ENCODE results near the gene CFAP100.

Gene CFAP100

DNA sequence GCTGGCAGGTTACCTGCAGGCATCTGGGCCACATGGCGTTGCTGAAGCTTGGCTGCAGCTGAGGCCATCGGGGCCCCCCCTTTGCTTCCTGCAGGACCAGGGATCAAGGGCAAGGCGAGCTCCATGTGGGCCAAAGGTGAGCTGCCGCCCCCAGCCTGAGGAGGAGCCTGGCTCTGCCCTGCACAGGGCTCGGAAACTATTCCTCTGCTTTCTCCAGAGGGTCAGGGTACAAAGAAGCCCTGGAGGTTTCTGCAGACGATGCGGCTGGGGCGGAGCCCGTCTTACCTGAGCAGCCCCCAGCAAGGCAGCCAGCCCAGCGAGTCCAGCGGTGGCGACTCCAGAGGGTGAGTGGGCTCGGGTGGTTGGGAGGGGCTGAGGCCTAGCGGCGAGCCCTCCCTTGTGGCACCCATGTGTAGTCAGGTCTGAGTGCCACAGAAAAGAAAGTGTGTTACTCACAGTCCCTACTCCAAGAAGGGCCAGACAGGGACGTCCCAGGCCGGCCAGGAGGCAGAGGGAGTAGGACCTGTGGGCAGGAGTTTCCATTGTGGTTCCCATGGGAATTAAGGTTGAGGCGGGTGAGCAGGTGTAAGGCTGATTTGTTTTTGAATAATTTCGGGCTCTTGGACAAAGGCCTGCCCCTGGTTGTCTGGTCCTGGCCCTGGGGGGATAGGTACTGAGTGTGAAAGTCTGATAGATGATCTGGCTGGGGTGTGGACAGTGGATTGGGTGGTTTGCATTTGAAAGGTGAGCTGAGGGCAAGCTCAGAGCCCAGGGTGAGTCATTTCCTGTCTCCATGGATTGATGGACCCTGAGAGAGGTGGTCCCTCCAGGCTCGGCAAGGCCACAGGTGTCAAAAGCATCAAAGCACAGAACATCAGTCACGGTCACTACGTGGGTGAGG lies 25.4 kb downstream of the CFAP100 start:
- DNase-seq (ENCODE audit: low read depth in 2 of 3, low spot score in 1 of 3): no peak

DNA sequence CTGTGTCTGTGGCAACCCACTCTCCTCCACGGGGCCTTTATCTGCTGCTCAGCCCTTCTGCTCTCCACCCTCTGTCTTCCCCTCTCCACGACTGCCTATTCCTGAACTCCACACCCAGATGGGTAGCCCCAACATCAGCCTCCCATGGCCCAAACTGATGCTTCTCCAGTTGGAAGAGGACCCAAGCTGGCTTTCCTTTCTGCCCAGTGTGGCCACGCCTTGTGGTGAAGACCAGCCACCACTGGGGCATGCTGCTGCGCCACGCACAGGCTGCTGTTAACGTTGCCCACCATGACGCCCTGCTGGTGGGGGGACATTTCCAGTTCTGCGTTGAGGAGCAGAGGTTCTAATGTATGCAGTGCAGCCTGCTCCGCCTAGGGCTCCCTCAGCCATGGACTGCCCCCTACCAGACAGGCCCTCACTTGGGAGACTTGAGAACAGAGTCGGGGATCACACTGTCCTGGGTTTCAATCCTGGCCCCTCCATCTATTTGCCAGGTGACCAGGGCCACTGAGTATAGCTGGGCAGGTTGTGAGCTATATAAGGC lies 26.9 kb downstream of the CFAP100 start:
- no peak for DNase-seq (ENCODE audit: low read depth in 2 of 3, low spot score in 1 of 3)

DNA sequence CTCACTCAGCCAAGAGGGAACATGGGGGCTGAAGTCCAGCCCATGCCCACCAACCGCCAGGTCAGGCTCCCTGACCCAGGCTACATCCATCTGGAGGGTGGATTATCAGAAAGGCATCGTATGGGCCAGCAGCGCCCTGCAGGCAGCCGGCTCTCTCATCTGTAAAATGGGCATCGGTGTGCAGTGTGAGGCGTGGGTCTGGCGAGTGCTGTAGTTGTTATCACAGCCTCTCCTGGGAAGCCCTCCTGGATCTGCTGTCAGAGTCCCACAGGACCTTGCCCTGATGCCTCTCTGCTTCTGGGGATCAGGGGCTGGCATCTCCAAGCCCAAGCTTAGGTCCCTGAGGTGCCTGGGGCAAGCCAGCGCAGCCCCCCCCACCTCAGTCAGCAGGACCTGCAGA lies 27.4 kb downstream of the CFAP100 start:
- DNase-seq (ENCODE audit: low read depth in 2 of 3, low spot score in 1 of 3): no peak

- no peak for DNase-seq (ENCODE audit: low read depth in 2 of 3, low spot score in 1 of 3)
These were observed 27.9 kb downstream of the CFAP100 start for GRCh38 chr3:126422571-126423091.

GRCh38 chr3:126423191-126424038 lies 28.7 kb downstream of the CFAP100 start:
- DNase-seq (ENCODE audit: low read depth in 2 of 3, low spot score in 1 of 3): no peak

DNA sequence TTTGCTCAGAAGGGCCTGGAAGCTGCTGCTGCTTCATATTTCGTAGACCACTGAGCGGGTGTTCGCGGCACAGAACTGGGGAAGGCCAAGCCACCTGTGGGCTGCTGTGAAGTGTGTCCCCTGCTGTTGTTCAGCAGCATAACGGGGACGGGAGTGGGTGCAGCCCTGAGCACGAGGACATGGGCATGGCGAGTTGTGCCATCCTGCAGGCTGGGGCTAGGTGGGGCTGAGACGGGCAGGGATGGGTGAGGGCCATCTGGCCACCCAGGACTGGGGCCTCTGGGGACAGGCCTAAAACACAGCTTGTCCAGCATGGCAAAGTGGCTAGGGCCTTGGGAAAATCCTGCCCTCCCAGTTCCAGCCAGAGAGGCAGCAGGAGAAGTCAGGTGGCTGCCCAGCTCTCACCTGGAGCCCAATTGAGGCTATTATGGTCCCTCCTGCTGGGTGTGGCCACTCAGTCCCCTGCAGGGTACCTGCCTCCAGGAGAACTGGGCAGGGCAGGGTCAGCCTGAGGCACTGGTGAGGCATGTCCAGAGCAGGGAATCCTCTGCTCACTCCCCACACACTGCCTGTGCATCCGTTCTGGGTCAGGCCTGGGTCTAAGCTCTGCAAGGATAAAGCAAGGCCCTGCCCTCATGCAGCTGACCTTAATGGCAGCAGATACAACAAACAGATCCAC lies 29.5 kb downstream of the CFAP100 start:
- DNase-seq (ENCODE audit: low read depth in 2 of 3, low spot score in 1 of 3): no peak

DNA sequence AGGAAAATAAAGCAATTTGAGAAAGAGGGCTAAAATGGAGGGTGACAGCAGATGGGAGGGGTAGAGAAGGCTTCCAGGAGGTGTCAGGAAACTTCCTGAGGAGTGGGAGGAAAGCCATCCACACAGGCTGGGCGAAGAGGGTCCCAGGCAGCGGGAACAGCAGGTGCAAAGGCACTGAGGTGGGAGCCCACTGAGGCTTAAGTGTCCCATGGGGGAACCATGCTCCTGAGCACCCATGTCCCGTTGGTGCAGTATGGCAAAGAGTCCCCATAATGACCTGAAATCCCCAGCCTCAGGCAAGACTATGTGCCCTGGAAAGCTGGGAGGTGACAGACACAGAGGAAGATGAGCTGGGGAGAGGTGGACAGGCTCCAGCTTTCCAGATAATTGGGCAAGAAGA lies 30.0 kb downstream of the CFAP100 start:
- DNase-seq (ENCODE audit: low read depth in 2 of 3, low spot score in 1 of 3): no peak

DNA sequence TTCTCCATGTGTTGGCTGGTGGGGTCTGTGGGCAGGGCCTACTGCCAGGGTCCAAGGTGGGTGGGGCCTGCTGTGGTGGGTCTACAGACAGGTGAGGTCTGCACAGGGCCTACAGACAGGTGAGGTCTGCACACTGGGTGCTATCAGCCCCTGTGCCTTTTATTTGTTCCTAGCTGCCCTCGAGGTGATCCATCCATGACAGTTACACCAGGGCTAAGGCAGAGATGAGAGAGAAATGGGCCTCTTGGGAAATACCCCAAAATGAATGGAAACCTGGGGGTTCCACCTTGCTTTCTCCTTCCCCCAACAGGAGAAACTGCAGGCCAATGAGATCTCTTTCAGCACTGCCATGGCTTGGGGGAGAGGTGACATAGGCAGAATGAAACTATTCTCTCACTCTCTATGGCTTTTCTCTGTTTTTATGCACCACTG lies 36.4 kb downstream of the CFAP100 start:
- no peak for DNase-seq (ENCODE audit: low read depth in 2 of 3, low spot score in 1 of 3)

DNA sequence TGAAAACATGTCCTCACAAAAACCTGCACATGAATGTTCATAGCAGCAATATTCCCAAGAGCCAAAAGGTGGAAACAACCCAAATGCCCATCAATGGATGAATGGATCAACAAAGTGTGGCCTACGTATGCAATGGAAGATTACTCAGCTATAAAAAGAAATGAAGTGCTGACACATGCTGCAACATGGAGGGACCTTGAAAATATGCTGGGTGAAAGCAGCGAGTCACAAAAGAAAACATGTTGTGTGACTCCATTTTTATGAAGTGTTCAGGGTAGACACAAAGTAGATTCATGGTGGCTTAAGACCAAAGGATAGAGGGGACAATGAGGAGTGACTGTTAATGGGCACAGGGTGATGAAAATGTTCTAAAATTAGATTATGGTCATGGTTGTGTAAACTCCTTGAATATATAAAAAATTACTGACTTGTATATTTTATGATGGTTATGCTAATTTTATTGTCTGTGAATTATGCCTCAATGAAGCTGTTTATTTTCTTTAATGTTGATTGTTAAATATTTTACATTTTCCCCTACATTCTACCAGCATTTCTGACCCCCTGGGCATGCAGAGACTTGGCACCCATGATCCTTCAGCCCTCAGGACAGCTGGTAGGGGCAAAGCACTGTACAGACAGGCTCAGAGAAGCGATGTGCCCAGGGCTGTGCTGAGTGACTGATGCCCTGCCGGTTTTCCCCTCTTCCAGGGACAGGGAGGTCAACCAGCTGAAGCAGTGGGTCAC lies 37.8 kb downstream of the CFAP100 start:
- no peak for DNase-seq (ENCODE audit: low read depth in 2 of 3, low spot score in 1 of 3)

GRCh38 chr3:126433105-126433430 lies 38.4 kb downstream of the CFAP100 start:
- no peak for DNase-seq (ENCODE audit: low read depth in 2 of 3, low spot score in 1 of 3)

GRCh38 chr3:126433496-126434263 lies 39.0 kb downstream of the CFAP100 start:
- no peak for DNase-seq (ENCODE audit: low read depth in 2 of 3, low spot score in 1 of 3)

- DNase-seq (ENCODE audit: low read depth in 2 of 3, low spot score in 1 of 3): no peak
These were observed 39.5 kb downstream of the CFAP100 start for GRCh38 chr3:126434264-126434590.

DNA sequence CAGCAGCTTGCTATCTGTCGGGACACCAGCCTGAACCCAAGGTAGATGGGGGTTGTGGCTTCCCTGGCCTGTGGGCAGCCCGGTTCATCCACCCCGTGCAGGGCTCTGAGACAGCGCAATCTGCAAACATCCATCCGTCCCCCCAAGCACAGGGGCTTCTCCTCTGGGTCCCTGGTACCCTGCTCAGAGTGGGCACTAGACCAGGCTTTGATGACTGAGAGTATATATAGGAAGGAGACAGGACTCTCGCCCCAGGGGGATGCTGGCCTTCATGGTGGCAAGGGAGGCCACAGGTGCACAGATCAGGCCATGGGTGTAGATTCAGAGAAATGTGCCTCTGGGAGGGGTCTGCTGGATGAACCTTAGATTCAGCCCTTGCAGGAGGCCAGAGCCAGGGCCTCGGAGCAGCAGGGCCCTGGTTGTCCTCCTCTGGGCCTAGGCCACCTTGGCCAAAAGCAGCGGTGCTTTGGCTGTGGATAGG lies 40.3 kb downstream of the CFAP100 start:
- no peak for DNase-seq (ENCODE audit: low read depth in 2 of 3, low spot score in 1 of 3)

- no peak for DNase-seq (ENCODE audit: low read depth in 2 of 3, low spot score in 1 of 3)
These were observed 41.0 kb downstream of the CFAP100 start for GRCh38 chr3:126435456-126436315.

DNA sequence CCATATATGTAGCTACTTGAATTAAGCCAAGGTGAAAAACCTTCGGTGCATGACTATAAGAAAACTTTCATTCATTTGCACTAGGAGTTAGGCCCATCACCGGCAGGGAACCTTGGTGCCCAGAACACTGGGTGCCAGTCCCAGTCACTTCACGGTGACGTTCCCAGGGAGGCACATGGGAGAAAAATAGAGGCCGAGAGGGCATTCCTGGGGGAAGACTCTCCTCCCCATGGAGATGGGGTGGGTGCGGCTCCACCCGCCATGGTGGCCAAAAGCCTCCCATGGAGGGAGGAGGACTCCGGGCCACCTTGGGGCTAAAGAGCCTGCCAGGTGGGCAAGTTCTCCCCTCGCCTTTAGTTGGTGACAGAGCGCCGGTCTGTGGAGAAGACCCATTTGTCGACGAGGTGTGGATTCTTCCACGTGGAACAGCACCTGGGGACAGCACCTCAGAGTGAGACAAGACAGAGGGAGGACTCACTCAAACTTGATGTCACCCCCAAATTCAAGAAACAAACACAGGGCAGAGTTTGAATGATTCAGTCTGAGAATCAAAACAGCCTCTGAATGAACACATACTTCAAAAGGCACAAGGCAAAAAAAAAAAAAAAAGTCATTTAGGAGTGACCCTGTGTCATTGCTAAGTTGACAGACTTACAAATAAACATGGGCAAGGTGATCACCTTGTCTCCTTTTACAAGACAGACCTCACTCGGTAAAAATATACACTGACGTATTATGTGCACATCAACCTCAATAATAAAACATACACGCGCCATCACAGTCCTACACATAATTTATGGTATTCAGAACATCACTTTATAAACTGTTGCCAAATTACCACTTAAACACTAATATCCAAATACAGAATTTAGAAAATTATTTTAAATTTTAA lies 42.4 kb downstream of the CFAP100 start:
- DNase-seq (ENCODE audit: low read depth in 2 of 3, low spot score in 1 of 3): no peak

DNA sequence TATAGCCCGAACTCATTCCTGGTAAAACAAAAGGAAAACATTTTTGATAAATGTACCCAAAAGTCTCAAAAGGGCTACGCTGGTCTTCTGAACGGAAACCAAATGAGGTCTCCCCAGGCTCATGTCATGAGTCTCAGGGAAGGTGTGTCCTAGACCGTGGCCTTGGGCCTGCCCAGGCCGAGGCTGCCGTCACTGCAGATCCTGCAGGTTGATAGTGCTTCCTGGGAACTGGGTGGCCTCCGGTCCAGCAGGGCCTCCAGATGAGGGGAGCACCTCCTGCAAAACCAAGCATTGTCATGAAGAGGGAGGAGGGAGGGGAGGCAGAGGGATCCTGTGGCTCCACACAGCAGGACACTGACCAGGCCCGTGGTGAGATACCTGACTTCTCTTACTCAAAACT lies 43.5 kb downstream of the CFAP100 start:
- DNase-seq (ENCODE audit: low read depth in 2 of 3, low spot score in 1 of 3): no peak

GRCh38 chr3:126438746-126439145 lies 44.0 kb downstream of the CFAP100 start:
- no peak for DNase-seq (ENCODE audit: low read depth in 2 of 3, low spot score in 1 of 3)
